ENCODE measurements around the gene PLCD3. TPM values are rescaled to one million over a fixed set of nuclear protein-coding genes. Genes with fewer than 3 reads are reported as not detected.

The PLCD3 gene
- total RNA-seq, 1 experiment from 2014 or later = 35.1 TPM

DNA sequence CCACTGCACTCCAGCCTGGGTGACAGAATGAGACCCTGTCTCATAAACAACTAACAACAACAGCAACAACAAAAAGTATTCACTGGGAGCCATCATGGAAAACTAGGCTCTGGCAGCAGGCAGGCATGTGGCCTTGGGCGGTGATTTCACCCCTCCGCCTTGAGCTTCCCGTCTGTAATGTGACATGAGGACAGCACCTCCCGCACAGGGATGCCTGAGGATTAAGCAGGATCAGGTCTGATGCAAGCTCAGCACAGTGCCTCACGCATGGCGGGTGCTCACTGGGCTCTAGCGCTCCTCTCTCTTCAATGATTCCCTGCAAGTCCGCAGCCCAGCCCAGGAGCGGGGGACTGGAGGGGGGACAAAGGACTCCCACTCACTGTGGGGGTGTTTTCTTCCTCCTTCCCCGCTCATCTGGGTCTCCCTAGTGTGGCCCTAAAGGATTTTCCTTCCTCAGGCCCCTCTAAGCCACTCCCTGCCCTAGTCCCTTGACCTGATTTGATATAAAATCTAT lies 2.8 kb downstream of the PLCD3 start:
- intact Hi-C loops (cut with micrococcal nuclease) = no loop called here
- TF ChIP-seq, protein P1, sequence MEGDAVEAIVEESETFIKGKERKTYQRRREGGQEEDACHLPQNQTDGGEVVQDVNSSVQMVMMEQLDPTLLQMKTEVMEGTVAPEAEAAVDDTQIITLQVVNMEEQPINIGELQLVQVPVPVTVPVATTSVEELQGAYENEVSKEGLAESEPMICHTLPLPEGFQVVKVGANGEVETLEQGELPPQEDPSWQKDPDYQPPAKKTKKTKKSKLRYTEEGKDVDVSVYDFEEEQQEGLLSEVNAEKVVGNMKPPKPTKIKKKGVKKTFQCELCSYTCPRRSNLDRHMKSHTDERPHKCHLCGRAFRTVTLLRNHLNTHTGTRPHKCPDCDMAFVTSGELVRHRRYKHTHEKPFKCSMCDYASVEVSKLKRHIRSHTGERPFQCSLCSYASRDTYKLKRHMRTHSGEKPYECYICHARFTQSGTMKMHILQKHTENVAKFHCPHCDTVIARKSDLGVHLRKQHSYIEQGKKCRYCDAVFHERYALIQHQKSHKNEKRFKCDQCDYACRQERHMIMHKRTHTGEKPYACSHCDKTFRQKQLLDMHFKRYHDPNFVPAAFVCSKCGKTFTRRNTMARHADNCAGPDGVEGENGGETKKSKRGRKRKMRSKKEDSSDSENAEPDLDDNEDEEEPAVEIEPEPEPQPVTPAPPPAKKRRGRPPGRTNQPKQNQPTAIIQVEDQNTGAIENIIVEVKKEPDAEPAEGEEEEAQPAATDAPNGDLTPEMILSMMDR (conservative IDR thresholded peaks at IDR 0.05; ENCODE audit: low read depth, low read length) = no peak
- no peak for TF ChIP-seq EZH2 (IDR thresholded peaks at IDR 0.05; ENCODE audit: low read length, unreplicated experiment)
- no peak for TF ChIP-seq EZH2phosphoT487 (IDR thresholded peaks at IDR 0.05; ENCODE audit: borderline replicate concordance, low read length)
- Histone ChIP-seq H3K4me2 (ENCODE audit: low read length) (peak overlapping the region; percentile 94), H3F3A (ENCODE audit: low read length, unreplicated experiment) (no peaks in the 10 kb centered on the region), H3K4me1 (ENCODE audit: insufficient read depth, low read length) (peaks cover 55% of the 10 kb centered on the region), H3K9ac (ENCODE audit: low read length) (no peak overlapping the region), H2AFZ (ENCODE audit: low read length) (no peak overlapping the region), H3K79me2 (ENCODE audit: low read length) (peaks cover 63% of the 10 kb centered on the region), H3K27me3 (ENCODE audit: low read length) (no peaks in the 10 kb centered on the region), H4K20me1 (ENCODE audit: low read length) (no peaks in the 10 kb centered on the region), H3K27ac (ENCODE audit: low read length) (peak overlapping the region; percentile 13; the same call in 1 of the 2 replicates), H3K36me3 (ENCODE audit: low read depth, low read length) (no peaks in the 10 kb centered on the region), H3K9me2 (replicated peaks; ENCODE audit: low read length) (no peaks in the 10 kb centered on the region), H3K9me3 (ENCODE audit: low read length) (no peaks in the 10 kb centered on the region), H3K4me3 (ENCODE audit: low read length) (no peak overlapping the region)
- DNase-seq (no peak), ATAC-seq (no peak)
- ChIA-PET POLR2A (ENCODE audit: unreplicated experiment) (interaction anchor here (0.8 kb wide), 1 partner anchor 19 kb away, joined by 3 read pairs; the partner anchor contains the start of gene HEXIM1), CTCF (interaction anchor here (0.5 to 1.1 kb wide), 3 partner anchors 19 to 212 kb away, joined by 3 to 9 read pairs (median 4); no protein-coding TSS in a partner anchor)
- no TSS peak for BruUV-seq (replicated peaks)

DNA sequence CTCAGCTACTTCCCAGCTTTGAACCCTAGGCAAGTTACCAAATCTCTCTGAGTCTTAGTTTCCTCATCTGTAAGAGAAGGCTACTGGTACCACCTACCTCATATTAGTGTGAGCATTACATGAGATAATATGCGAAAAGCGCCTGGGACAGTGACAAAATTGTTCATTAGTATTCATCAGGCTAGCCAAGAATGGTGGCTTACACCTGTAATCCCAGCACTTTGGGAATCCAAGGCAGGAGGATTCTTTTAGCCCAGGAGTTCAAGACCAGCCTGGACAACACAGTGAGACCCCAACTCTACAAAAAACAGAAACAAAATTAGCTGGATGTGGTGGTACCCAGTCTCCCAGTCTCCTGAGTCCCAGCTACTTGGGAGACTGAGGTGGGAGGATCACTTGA lies 3.3 kb downstream of the PLCD3 start:
- Histone ChIP-seq H3F3A (ENCODE audit: low read length, unreplicated experiment) (no peaks in the 10 kb centered on the region), H3K36me3 (ENCODE audit: low read depth, low read length) (no peaks in the 10 kb centered on the region), H3K4me3 (ENCODE audit: low read length) (no peak overlapping the region), H3K27me3 (ENCODE audit: low read length) (no peaks in the 10 kb centered on the region), H4K20me1 (ENCODE audit: low read length) (no peaks in the 10 kb centered on the region), H2AFZ (ENCODE audit: low read length) (no peak overlapping the region), H3K9ac (ENCODE audit: low read length) (no peak overlapping the region), H3K27ac (ENCODE audit: low read length) (no peak overlapping the region), H3K79me2 (ENCODE audit: low read length) (peaks cover 63% of the 10 kb centered on the region), H3K9me2 (replicated peaks; ENCODE audit: low read length) (no peaks in the 10 kb centered on the region), H3K4me2 (ENCODE audit: low read length) (no peak overlapping the region), H3K4me1 (ENCODE audit: insufficient read depth, low read length) (peaks cover 59% of the 10 kb centered on the region), H3K9me3 (ENCODE audit: low read length) (no peaks in the 10 kb centered on the region)
- ChIA-PET POLR2A (ENCODE audit: unreplicated experiment) (no interaction called here), CTCF (interaction anchor here (0.6 kb wide), 1 partner anchor 212 kb away, joined by 9 read pairs; no protein-coding TSS in a partner anchor)
- DNase-seq = no peak
- intact Hi-C loops (cut with micrococcal nuclease) = no loop called here
- no peak for TF ChIP-seq EZH2phosphoT487 (IDR thresholded peaks at IDR 0.05; ENCODE audit: borderline replicate concordance, low read length)
- TF ChIP-seq, protein P1 (conservative IDR thresholded peaks at IDR 0.05; ENCODE audit: low read depth, low read length) = no peak
- no peak for TF ChIP-seq EZH2 (IDR thresholded peaks at IDR 0.05; ENCODE audit: low read length, unreplicated experiment)
- no peak for ATAC-seq
- no TSS peak for BruUV-seq (replicated peaks)

DNA sequence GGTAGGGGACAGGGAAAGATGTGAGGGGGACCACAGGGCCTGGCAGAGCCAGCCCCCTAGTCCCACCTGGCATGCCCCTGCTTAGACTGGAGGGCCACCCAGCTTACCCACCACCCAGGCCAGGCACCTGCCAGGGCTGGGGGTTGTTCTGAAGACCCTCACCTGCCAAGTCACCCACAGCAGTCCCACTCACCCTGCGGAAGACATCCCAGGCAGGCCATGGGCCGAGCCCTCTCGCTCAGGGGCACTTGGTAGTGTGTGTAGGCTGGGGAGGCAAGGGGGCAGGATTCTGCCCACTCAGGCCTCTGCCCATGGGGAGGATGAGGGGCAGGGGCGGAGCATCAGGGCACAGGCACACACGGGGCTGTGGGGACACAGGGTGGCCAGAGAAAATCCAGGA lies 4.0 kb downstream of the PLCD3 start:
- Histone ChIP-seq H3K4me3 (ENCODE audit: low read length) (peak overlapping the region; percentile 24; the same call in 1 of the 2 replicates), H3K9me3 (ENCODE audit: low read length) (no peaks in the 10 kb centered on the region), H3K4me1 (ENCODE audit: insufficient read depth, low read length) (peaks cover 66% of the 10 kb centered on the region), H3K9me2 (replicated peaks; ENCODE audit: low read length) (no peaks in the 10 kb centered on the region), H4K20me1 (ENCODE audit: low read length) (no peaks in the 10 kb centered on the region), H3K27ac (ENCODE audit: low read length) (peak overlapping the region; percentile 68), H3K9ac (ENCODE audit: low read length) (peak overlapping the region; percentile 34), H2AFZ (ENCODE audit: low read length) (peak overlapping the region; percentile 48; the same call in 1 of the 2 replicates), H3F3A (ENCODE audit: low read length, unreplicated experiment) (no peaks in the 10 kb centered on the region), H3K4me2 (ENCODE audit: low read length) (peak overlapping the region; percentile 72), H3K36me3 (ENCODE audit: low read depth, low read length) (no peaks in the 10 kb centered on the region), H3K27me3 (ENCODE audit: low read length) (no peaks in the 10 kb centered on the region), H3K79me2 (ENCODE audit: low read length) (peaks cover 70% of the 10 kb centered on the region)
- TF ChIP-seq EZH2 (IDR thresholded peaks at IDR 0.05; ENCODE audit: low read length, unreplicated experiment) = no peak
- TF ChIP-seq EZH2phosphoT487 (IDR thresholded peaks at IDR 0.05; ENCODE audit: borderline replicate concordance, low read length) = no peak
- TF ChIP-seq, protein P1 (conservative IDR thresholded peaks at IDR 0.05; ENCODE audit: low read depth, low read length) = no peak
- DNase-seq (no peak), ATAC-seq (no peak)
- CTCF ChIA-PET = no interaction called here
- POLR2A ChIA-PET (ENCODE audit: unreplicated experiment) = no interaction called here
- intact Hi-C loops (cut with micrococcal nuclease) = no loop called here
- BruUV-seq (replicated peaks) = TSS peak; percentile 34

Data from PC-3 (cell line).